Neural cell (in vitro differentiated cells): Measurements from ENCODE around the gene WDR49. TPM values are rescaled to one million over a fixed set of nuclear protein-coding genes. Genes with fewer than 3 reads are reported as not detected.

ENCODE experiments used
- H2AFZ ChIP-seq: fragments of 200-600, 300-800 bp; sonication (generic), shearing (Covaris generic); 2 replicates; pipeline ENCODE4 v1.6.0; 2014; ENCODE audit warnings: low read depth, mild to moderate bottlenecking, antibody characterized with exemption, low read length, moderate library complexity
- H3F3A ChIP-seq: fragments of 200-600 bp; shearing (Covaris generic); 2 replicates; pipeline ENCODE4 v1.6.1; 2016; ENCODE audit warnings: mild to moderate bottlenecking, moderate library complexity, mixed read lengths, antibody characterized with exemption, low read length; ENCODE audit not compliant: insufficient read depth, poor library complexity, severe bottlenecking
- H3K27ac ChIP-seq: fragments of 200-600, 300-800 bp; sonication (generic), shearing (Covaris generic); 2 replicates; pipeline ENCODE4 v1.5.1; 2014; ENCODE audit warnings: mild to moderate bottlenecking, low read length, moderate library complexity
- H3K27me3 ChIP-seq: fragments of 300-800, 200-600 bp; sonication (generic), shearing (Covaris generic); 2 replicates; pipeline ENCODE4 v1.6.0; 2014; ENCODE audit warnings: mild to moderate bottlenecking, low read depth, low read length, moderate library complexity; ENCODE audit not compliant: insufficient read depth
- H3K36me3 ChIP-seq: fragments of 300-800, 200-600 bp; sonication (generic), shearing (Covaris generic); 2 replicates; pipeline ENCODE4 v1.5.1; 2014; ENCODE audit warnings: mild to moderate bottlenecking, antibody characterized with exemption, low read length, moderate library complexity; ENCODE audit not compliant: insufficient read depth
- H3K4me2 ChIP-seq: fragments of 300-800, 200-600 bp; sonication (generic), shearing (Covaris generic); 2 replicates; pipeline ENCODE4 v1.6.0; 2014; ENCODE audit warnings: mild to moderate bottlenecking, low read length
- H3K4me3 ChIP-seq: fragments of 300-800, 200-600 bp; sonication (generic), shearing (Covaris generic); 2 replicates; pipeline ENCODE4 v1.5.1; 2014; ENCODE audit warnings: mild to moderate bottlenecking, low read length, moderate library complexity
- H3K79me2 ChIP-seq: fragments of 200-600 bp; shearing (Covaris generic); replicated peaks from 2 replicates; pipeline ENCODE4 v1.6.0; 2014; ENCODE audit warnings: mild to moderate bottlenecking, low read length, moderate library complexity; ENCODE audit not compliant: insufficient read depth
- H3K9ac ChIP-seq: fragments of 300-800, 200-600 bp; sonication (generic), shearing (Covaris generic); 2 replicates; pipeline ENCODE4 v1.6.1; 2016; ENCODE audit warnings: mild to moderate bottlenecking, low read length, mixed read lengths
- H3K9me2 ChIP-seq: fragments of 200-600 bp; shearing (Covaris generic); 2 replicates; pipeline ENCODE4 v1.6.1; 2016; ENCODE audit warnings: mild to moderate bottlenecking, low read length, mixed read lengths; ENCODE audit not compliant: insufficient read depth
- H3K9me3 ChIP-seq: fragments of 200-600, 300-800 bp; sonication (generic), shearing (Covaris generic); 2 replicates; pipeline ENCODE4 v1.6.1; 2016; ENCODE audit warnings: mild to moderate bottlenecking, mixed run types, low read length, moderate library complexity, mixed read lengths
- H4K20me1 ChIP-seq: fragments of 200-600 bp; shearing (Covaris generic); 2 replicates; pipeline ENCODE4 v1.6.1; 2016; ENCODE audit warnings: mild to moderate bottlenecking, mixed run types; ENCODE audit not compliant: insufficient read depth
- CTCF ChIP-seq: fragments of 450-650 bp; IDR thresholded peaks from 2 replicates; pipeline ENCODE4 v1.5.1; 2014; ENCODE audit warnings: antibody characterized with exemption, mild to moderate bottlenecking, moderate library complexity; ENCODE audit not compliant: poor library complexity, severe bottlenecking
- EP300 ChIP-seq: fragments of 450-650 bp; conservative IDR thresholded peaks from 2 replicates; pipeline ENCODE4 v1.6.1; 2014; ENCODE audit warnings: antibody characterized with exemption, mild to moderate bottlenecking, moderate library complexity; ENCODE audit not compliant: poor library complexity, severe bottlenecking
- EZH2 ChIP-seq: fragments of 200-600, 300-800 bp; shearing (Covaris generic), sonication (generic); IDR thresholded peaks from 2 replicates; pipeline ENCODE4 v1.6.1; 2014; ENCODE audit warnings: antibody characterized with exemption, low read length, borderline replicate concordance, mild to moderate bottlenecking; ENCODE audit not compliant: insufficient read depth, poor library complexity, severe bottlenecking
- MXI1 ChIP-seq: fragments of 450-650 bp; conservative IDR thresholded peaks from 2 replicates; pipeline ENCODE4 v1.6.1; 2014; ENCODE audit warnings: antibody characterized with exemption, mild to moderate bottlenecking; ENCODE audit not compliant: poor library complexity, severe bottlenecking
- POLR2AphosphoS5 ChIP-seq: IDR thresholded peaks from 2 replicates; pipeline ENCODE4 v1.6.1; 2012
- RAD21 ChIP-seq: fragments of 450-650 bp; conservative IDR thresholded peaks from 2 replicates; pipeline ENCODE4 v1.6.1; 2014; ENCODE audit warnings: antibody characterized with exemption, mild to moderate bottlenecking, moderate library complexity
- REST ChIP-seq: IDR thresholded peaks from 2 replicates; pipeline ENCODE4 v1.6.1; 2012; ENCODE audit warnings: borderline replicate concordance
- SMC3 ChIP-seq: fragments of 450-650 bp; conservative IDR thresholded peaks from 2 replicates; pipeline ENCODE4 v1.6.1; 2014; ENCODE audit warnings: antibody characterized with exemption, mild to moderate bottlenecking, moderate library complexity; ENCODE audit not compliant: poor library complexity
- TAF1 ChIP-seq: IDR thresholded peaks from 2 replicates; pipeline ENCODE4 v1.6.1; 2012; ENCODE audit warnings: low read depth
- polyA plus RNA-seq: library from polyadenylated mRNA; depleted of rRNA; stranded (reverse); fragments of >200 nt; gene quantifications from 2 replicates; pipeline ENCODE4 v1.2.3, GENCODE V29; 2014

WDR49 gene
- polyA plus RNA-seq, 1 donor from 2014 or later, result 1.1 TPM

- Histone ChIP-seq H3K79me2 (no peaks in the 10 kb centered on the region), H3K9ac (no peak overlapping the region), H4K20me1 (no peaks in the 10 kb centered on the region), H3K36me3 (no peaks in the 10 kb centered on the region), H3K27ac (no peak overlapping the region), H3K4me3 (no peak overlapping the region), H2AFZ (no peak overlapping the region), H3F3A (no peaks in the 10 kb centered on the region), H3K27me3 (no peaks in the 10 kb centered on the region), H3K4me2 (no peak overlapping the region), H3K9me2 (no peaks in the 10 kb centered on the region), H3K9me3 (peaks cover 9% of the 10 kb centered on the region)
- no peak for TF ChIP-seq POLR2AphosphoS5
- no peak for TF ChIP-seq SMC3
- TF ChIP-seq TAF1, result no peak
- no peak for TF ChIP-seq RAD21
- TF ChIP-seq EP300, result no peak
- TF ChIP-seq MXI1, result no peak
- TF ChIP-seq CTCF, result no peak
- no peak for TF ChIP-seq EZH2
- TF ChIP-seq REST, result no peak
Observed at GRCh38 chr3:167602041-167602440, 51.7 kb downstream of the WDR49 start.

GRCh38 chr3:167587651-167588050 is 66.1 kb downstream of the WDR49 start:
- Histone ChIP-seq H3K9me3 (no peaks in the 10 kb centered on the region), H3K27ac (no peak overlapping the region), H3K9ac (no peak overlapping the region), H3K27me3 (no peaks in the 10 kb centered on the region), H3K36me3 (no peaks in the 10 kb centered on the region), H4K20me1 (no peaks in the 10 kb centered on the region), H3K79me2 (no peaks in the 10 kb centered on the region), H3K4me3 (no peak overlapping the region), H3K4me2 (no peak overlapping the region), H3F3A (no peaks in the 10 kb centered on the region), H2AFZ (no peak overlapping the region), H3K9me2 (no peaks in the 10 kb centered on the region)
- TF ChIP-seq CTCF, result no peak
- TF ChIP-seq POLR2AphosphoS5, result no peak
- no peak for TF ChIP-seq SMC3
- TF ChIP-seq RAD21, result no peak
- no peak for TF ChIP-seq REST
- no peak for TF ChIP-seq EP300
- TF ChIP-seq TAF1, result no peak
- TF ChIP-seq EZH2, result no peak
- no peak for TF ChIP-seq MXI1
